Measurements from ENCODE around the gene CFAP251.
"Not testable (repeated sequence)": the region's sequence is repeated elsewhere in the genome, so short reads cannot be mapped to it uniquely, and the experiment has no call there.

CFAP251 gene, protein sequence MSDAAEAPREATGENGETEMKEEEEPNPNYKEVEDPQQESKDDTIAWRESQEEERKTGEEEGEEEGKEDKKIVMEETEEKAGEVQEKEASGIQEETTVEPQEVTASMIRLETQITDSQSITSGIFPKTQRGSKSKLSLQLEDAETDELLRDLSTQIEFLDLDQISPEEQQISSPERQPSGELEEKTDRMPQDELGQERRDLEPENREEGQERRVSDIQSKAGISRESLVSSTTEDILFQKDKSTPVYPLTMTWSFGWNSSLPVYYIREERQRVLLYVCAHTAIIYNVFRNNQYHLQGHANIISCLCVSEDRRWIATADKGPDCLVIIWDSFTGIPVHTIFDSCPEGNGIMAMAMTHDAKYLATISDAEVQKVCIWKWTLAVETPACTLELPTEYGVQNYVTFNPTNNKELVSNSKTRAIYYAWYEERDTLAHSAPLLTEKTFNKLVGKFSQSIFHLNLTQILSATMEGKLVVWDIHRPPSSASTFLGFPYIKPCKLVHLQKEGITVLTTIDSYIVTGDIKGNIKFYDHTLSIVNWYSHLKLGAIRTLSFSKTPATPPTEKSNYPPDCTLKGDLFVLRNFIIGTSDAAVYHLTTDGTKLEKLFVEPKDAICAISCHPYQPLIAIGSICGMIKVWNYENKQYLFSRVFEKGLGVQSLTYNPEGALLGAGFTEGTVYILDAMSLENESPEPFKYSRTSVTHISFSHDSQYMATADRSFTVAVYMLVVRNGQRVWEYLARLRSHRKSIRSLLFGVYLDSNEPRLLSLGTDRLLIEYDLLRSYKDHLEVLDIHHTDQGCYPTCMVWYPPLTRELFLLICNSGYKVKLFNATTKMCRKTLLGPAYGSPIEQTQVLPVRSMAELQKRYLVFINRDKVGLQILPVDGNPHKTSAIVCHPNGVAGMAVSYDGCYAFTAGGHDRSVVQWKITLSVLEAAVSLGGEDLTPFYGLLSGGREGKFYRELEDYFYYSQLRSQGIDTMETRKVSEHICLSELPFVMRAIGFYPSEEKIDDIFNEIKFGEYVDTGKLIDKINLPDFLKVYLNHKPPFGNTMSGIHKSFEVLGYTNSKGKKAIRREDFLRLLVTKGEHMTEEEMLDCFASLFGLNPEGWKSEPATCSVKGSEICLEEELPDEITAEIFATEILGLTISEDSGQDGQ

DNA sequence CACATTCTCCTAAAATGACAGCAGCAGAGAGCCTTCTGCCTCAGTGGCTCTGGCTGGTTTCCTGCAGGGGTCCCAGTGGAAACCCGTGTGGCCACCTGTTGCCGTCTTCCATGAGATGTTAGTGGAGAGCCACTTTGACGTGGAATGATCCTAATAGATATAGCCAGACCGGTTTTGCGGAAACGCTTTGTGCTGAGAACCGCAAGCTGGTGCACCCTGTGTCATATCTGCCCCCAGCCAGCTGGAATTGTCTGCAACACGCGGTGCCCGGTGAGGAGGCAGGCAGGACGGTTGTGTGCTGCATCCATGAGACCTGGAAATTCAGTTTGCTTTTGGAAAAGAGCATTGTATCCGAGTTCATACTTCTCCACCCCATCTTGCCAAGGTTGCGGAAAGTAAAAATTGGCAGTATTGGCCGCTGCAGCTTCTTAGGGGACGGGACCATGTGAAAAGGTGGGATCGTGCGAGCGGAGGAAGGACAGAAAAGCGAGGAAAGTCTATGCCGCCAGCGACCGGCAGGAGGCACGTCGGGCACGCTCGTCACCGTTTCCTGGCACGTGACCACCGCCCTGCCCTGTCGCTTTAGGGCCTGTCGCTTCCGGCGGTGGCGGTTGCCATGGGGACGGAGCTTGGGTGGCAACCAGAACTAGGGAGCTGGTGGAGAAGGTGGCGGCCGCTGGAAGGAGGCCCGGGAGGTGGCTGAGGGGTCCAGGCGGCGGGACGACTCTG lies at the start of gene CFAP251:
Gene CFAP251, plus strand, starts transcription at position 643 of the 729 bp plus-strand sequence. CDS start 2,714 bp downstream, outside the sequence.
- peak; percentile 83 for DNase-seq (ENCODE audit: low read depth, low spot score)

DNA sequence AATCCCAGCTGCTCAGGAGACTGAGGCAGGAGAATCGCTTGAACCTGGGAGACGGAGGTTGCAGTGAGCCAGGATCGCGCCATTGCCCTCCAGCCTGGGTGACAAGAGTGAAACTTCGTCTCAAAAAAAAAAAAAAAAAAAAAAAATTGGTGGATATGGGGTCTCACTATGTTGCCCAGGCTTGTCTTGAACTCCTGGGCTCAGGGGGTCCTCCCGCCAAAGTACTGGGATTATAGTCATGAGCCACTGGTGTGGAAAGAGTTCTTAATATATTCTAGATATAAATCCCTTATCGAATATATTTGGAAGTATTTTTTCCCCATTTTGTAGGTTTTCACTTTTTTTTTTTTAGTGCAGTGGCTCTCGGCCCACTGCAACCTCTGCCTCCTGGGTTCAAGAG lies 49.2 kb upstream of the CFAP251 start:
- not testable (repeated sequence) for H3K4me1 ChIP-seq (ENCODE audit: insufficient read depth, insufficient read length); DNase-seq (ENCODE audit: low read depth, low spot score); H3K4me3 ChIP-seq (ENCODE audit: insufficient read length, low read depth); H3K9ac ChIP-seq (ENCODE audit: insufficient read length, low read depth); H3K9me3 ChIP-seq (ENCODE audit: insufficient read depth, low read length); H3K36me3 ChIP-seq (ENCODE audit: insufficient read depth, insufficient read length, low read length); H3K27me3 ChIP-seq (ENCODE audit: insufficient read depth, insufficient read length)

More for the DNA sequence above, at the start of gene CFAP251:
- Histone ChIP-seq H3K4me3 (ENCODE audit: insufficient read length, low read depth) (peak within 1 kb of the TSS; percentile 34), H3K4me1 (ENCODE audit: insufficient read depth, insufficient read length) (peaks cover 5% of the 10 kb centered on the region), H3K36me3 (ENCODE audit: insufficient read depth, insufficient read length, low read length) (peaks cover 52% of the 10 kb centered on the region), H3K9ac (ENCODE audit: insufficient read length, low read depth) (no peak within 1 kb of the TSS), H3K9me3 (ENCODE audit: insufficient read depth, low read length) (no peaks in the 10 kb centered on the region), H3K27me3 (ENCODE audit: insufficient read depth, insufficient read length) (no peaks in the 10 kb centered on the region)
- no peak for TF ChIP-seq SUZ12 (IDR thresholded peaks at IDR 0.05; ENCODE audit: extremely low read depth, insufficient read depth, insufficient read length)
- no peak for TF ChIP-seq YY1 (IDR thresholded peaks at IDR 0.05; ENCODE audit: insufficient read depth, insufficient read length)
- TF ChIP-seq ZNF274 (IDR thresholded peaks at IDR 0.05; ENCODE audit: low read depth, low read length) = no peak

DNA sequence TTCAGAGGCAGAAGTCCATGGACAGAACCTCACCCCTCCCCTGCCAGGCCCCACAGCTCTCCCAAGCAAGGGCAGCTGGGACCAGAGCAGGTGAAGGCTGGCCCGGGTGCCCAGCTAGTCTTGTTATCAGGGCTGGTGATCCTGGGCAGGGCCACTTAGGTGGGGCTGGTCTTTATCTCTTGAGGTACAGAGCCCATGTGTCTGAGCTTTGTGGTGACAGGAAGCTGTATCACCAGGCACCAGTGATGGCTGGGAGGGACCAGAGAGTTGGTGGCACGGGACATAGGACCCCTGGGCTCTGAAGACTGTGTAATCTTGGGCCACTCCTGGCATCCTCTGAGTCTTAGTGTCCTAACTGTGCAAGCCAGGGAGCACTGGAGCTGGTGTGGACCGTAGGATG lies 46.9 kb upstream of the CFAP251 start:
- no peaks in the 10 kb centered on the region for H3K27me3 ChIP-seq (ENCODE audit: insufficient read depth, insufficient read length)
- DNase-seq (ENCODE audit: low read depth, low spot score) = no peak
- no peaks in the 10 kb centered on the region for H3K9me3 ChIP-seq (ENCODE audit: insufficient read depth, low read length)
- H3K4me3 ChIP-seq (ENCODE audit: insufficient read length, low read depth) = no peak overlapping the region
- peaks cover 3% of the 10 kb centered on the region for H3K4me1 ChIP-seq (ENCODE audit: insufficient read depth, insufficient read length)
- no peaks in the 10 kb centered on the region for H3K36me3 ChIP-seq (ENCODE audit: insufficient read depth, insufficient read length, low read length)
- TF ChIP-seq ZNF274 (IDR thresholded peaks at IDR 0.05; ENCODE audit: low read depth, low read length) (no peak), YY1 (IDR thresholded peaks at IDR 0.05; ENCODE audit: insufficient read depth, insufficient read length) (no peak), SUZ12 (IDR thresholded peaks at IDR 0.05; ENCODE audit: extremely low read depth, insufficient read depth, insufficient read length) (no peak)
- H3K9ac ChIP-seq (ENCODE audit: insufficient read length, low read depth) = no peak overlapping the region

DNA sequence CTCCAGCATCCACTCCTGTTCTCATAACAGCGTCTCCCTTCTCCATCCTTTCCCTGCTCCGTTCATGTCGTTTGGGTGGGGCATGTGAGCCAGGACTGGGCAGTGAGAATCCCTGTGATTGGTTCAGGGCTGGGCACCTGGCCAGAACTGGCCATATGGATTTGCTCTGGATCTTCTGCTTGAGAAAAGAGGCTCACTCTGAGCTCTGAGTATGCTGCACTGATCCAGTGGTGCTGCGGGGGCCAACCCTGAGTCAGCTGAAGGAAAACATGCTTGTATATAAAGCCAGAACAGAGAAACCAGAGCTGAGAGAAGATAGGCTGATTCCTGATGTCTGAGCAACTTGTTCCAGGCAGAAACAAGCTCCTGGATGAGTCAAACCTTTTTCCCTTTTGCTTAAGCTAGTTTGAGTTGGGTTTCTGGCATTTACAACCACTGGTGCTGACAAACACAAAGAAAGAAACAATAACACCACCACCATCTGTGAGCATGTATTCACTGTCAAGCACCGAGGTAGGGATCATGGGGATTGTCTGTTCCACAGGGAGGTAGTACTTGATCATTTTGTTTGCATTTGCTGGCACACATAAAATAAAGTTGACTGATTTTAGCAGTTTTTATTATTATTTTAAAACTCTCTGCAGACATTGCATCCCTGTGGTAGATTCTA lies 45.7 kb upstream of the CFAP251 start:
- no peak overlapping the region for H3K9ac ChIP-seq (ENCODE audit: insufficient read length, low read depth)
- DNase-seq (ENCODE audit: low read depth, low spot score) = no peak
- no peak overlapping the region for H3K4me3 ChIP-seq (ENCODE audit: insufficient read length, low read depth)

DNA sequence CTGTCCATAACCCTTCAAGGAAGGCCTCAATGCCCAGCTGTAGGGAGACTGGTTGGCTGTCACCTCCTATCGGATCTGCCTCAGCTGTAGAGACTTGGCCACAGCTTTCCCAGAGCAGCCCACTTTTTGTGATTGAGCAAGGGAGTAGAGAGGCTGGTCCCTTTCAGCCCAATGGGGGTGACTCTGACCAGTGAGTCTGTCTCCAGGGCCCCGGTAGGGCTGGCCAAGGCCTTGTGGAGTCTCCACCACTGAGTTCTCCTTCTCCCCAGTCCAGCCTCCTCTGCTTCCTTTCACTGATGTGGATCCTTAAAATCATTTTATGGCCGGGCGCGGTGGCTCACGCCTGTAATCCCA lies 45.2 kb upstream of the CFAP251 start:
- H3K4me3 ChIP-seq (ENCODE audit: insufficient read length, low read depth) = no peak overlapping the region
- no peaks in the 10 kb centered on the region for H3K27me3 ChIP-seq (ENCODE audit: insufficient read depth, insufficient read length)
- no peak for TF ChIP-seq SUZ12 (IDR thresholded peaks at IDR 0.05; ENCODE audit: extremely low read depth, insufficient read depth, insufficient read length)
- TF ChIP-seq ZNF274 (IDR thresholded peaks at IDR 0.05; ENCODE audit: low read depth, low read length) = no peak
- TF ChIP-seq YY1 (IDR thresholded peaks at IDR 0.05; ENCODE audit: insufficient read depth, insufficient read length) = no peak
- DNase-seq (ENCODE audit: low read depth, low spot score) = no peak
- no peaks in the 10 kb centered on the region for H3K36me3 ChIP-seq (ENCODE audit: insufficient read depth, insufficient read length, low read length)
- H3K9me3 ChIP-seq (ENCODE audit: insufficient read depth, low read length) = no peaks in the 10 kb centered on the region
- no peak overlapping the region for H3K9ac ChIP-seq (ENCODE audit: insufficient read length, low read depth)
- H3K4me1 ChIP-seq (ENCODE audit: insufficient read depth, insufficient read length) = peaks cover 4% of the 10 kb centered on the region

More for the DNA sequence above, 45.7 kb upstream of the CFAP251 start:
- Histone ChIP-seq H3K36me3 (ENCODE audit: insufficient read depth, insufficient read length, low read length) (no peaks in the 10 kb centered on the region), H3K9me3 (ENCODE audit: insufficient read depth, low read length) (no peaks in the 10 kb centered on the region), H3K27me3 (ENCODE audit: insufficient read depth, insufficient read length) (no peaks in the 10 kb centered on the region), H3K4me1 (ENCODE audit: insufficient read depth, insufficient read length) (peaks cover 4% of the 10 kb centered on the region)
- TF ChIP-seq SUZ12 (IDR thresholded peaks at IDR 0.05; ENCODE audit: extremely low read depth, insufficient read depth, insufficient read length) = no peak
- TF ChIP-seq YY1 (IDR thresholded peaks at IDR 0.05; ENCODE audit: insufficient read depth, insufficient read length) = no peak
- TF ChIP-seq ZNF274 (IDR thresholded peaks at IDR 0.05; ENCODE audit: low read depth, low read length) = no peak

DNA sequence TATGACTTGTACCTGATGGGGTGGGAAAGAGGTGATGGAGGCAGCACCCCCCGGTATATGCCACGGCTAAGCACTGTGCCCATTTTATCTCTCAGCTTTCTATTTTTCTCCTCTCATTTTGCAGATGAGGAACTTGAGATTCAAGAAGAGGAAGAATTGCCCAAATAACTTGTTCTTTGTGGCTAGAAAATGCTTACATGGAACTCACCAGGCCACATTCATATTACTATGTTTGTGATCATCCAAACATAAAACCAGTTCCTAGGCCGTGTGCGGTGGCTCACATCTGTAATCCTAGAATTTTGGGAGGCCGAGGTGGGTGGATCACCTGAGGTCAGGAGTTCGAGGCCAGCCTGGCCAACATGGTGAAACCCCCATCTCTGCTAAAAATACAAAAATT lies 44.3 kb upstream of the CFAP251 start:
- Histone ChIP-seq H3K9me3 (ENCODE audit: insufficient read depth, low read length) (no peaks in the 10 kb centered on the region), H3K4me1 (ENCODE audit: insufficient read depth, insufficient read length) (peaks cover 4% of the 10 kb centered on the region), H3K27me3 (ENCODE audit: insufficient read depth, insufficient read length) (no peaks in the 10 kb centered on the region), H3K9ac (ENCODE audit: insufficient read length, low read depth) (no peak overlapping the region), H3K4me3 (ENCODE audit: insufficient read length, low read depth) (no peak overlapping the region), H3K36me3 (ENCODE audit: insufficient read depth, insufficient read length, low read length) (no peaks in the 10 kb centered on the region)
- no peak for DNase-seq (ENCODE audit: low read depth, low spot score)
- TF ChIP-seq ZNF274 (IDR thresholded peaks at IDR 0.05; ENCODE audit: low read depth, low read length) (no peak), YY1 (IDR thresholded peaks at IDR 0.05; ENCODE audit: insufficient read depth, insufficient read length) (no peak), SUZ12 (IDR thresholded peaks at IDR 0.05; ENCODE audit: extremely low read depth, insufficient read depth, insufficient read length) (no peak)
